SU-DHL-6 (cell line): Measurements from ENCODE around the gene RAMAC.

Experiments used
- EZH2phosphoT487 ChIP-seq: fragments of 200-600 bp; sonication (generic), shearing (Covaris generic); conservative IDR thresholded peaks from 2 replicates; pipeline ENCODE4 v1.6.1; 2018; ENCODE audit warnings: mild to moderate bottlenecking, antibody characterized with exemption, low read length, moderate library complexity, mixed read lengths
- TF ChIP-seq, protein P1 (sequence below): fragments of 200-600 bp; sonication (generic); IDR thresholded peaks from one replicate; pipeline ENCODE4 v1.5.1; 2017; ENCODE audit warnings: antibody characterized with exemption, mild to moderate bottlenecking, low read length, moderate library complexity; ENCODE audit not compliant: insufficient read depth, poor library complexity, severe bottlenecking

- TF ChIP-seq, protein P1, sequence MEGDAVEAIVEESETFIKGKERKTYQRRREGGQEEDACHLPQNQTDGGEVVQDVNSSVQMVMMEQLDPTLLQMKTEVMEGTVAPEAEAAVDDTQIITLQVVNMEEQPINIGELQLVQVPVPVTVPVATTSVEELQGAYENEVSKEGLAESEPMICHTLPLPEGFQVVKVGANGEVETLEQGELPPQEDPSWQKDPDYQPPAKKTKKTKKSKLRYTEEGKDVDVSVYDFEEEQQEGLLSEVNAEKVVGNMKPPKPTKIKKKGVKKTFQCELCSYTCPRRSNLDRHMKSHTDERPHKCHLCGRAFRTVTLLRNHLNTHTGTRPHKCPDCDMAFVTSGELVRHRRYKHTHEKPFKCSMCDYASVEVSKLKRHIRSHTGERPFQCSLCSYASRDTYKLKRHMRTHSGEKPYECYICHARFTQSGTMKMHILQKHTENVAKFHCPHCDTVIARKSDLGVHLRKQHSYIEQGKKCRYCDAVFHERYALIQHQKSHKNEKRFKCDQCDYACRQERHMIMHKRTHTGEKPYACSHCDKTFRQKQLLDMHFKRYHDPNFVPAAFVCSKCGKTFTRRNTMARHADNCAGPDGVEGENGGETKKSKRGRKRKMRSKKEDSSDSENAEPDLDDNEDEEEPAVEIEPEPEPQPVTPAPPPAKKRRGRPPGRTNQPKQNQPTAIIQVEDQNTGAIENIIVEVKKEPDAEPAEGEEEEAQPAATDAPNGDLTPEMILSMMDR: no peak
- no peak for TF ChIP-seq EZH2phosphoT487
These were observed 7.6 kb upstream of the RAMAC start for GRCh38 chr15:82978438-82978837.
